Measurements from ENCODE around the gene MIDN.

DNA sequence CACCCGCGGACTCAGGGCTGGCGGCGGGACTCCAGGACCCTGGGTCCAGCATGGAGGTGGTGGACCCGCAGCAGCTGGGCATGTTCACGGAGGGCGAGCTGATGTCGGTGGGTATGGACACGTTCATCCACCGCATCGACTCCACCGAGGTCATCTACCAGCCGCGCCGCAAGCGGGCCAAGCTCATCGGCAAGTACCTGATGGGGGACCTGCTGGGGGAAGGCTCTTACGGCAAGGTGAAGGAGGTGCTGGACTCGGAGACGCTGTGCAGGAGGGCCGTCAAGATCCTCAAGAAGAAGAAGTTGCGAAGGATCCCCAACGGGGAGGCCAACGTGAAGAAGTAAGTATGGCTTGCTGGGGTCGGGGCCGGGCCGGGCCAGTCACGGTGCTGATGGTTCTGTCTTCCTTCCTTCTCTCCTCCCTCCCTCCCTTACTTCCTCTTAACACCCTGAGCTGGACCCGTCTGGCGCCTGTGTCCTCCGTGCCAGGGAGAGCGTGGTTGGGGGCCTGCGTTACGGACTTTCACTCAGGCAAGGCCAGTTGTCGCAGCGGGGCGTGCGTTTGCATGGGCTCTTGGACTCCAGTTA lies 41.4 kb upstream of the MIDN start:
- TF ChIP-seq, protein P1, sequence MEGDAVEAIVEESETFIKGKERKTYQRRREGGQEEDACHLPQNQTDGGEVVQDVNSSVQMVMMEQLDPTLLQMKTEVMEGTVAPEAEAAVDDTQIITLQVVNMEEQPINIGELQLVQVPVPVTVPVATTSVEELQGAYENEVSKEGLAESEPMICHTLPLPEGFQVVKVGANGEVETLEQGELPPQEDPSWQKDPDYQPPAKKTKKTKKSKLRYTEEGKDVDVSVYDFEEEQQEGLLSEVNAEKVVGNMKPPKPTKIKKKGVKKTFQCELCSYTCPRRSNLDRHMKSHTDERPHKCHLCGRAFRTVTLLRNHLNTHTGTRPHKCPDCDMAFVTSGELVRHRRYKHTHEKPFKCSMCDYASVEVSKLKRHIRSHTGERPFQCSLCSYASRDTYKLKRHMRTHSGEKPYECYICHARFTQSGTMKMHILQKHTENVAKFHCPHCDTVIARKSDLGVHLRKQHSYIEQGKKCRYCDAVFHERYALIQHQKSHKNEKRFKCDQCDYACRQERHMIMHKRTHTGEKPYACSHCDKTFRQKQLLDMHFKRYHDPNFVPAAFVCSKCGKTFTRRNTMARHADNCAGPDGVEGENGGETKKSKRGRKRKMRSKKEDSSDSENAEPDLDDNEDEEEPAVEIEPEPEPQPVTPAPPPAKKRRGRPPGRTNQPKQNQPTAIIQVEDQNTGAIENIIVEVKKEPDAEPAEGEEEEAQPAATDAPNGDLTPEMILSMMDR (IDR thresholded peaks at IDR 0.05; ENCODE audit: poor library complexity) = no peak
- no peak for TF ChIP-seq EZH2 (IDR thresholded peaks at IDR 0.05; ENCODE audit: borderline replicate concordance)

Data from hepatocyte (in vitro differentiated cells).